ENCODE measurements around the gene ANKS1A. TPM values are rescaled to one million over a fixed set of nuclear protein-coding genes. Genes with fewer than 3 reads are reported as not detected.

The ANKS1A gene
- total RNA-seq, 1 experiment from 2014 or later, result 26.5 TPM

GRCh38 chr6:35048031-35048613 lies 159.1 kb downstream of the ANKS1A start:
- peak overlapping the region; percentile 92 for H2BK12ac ChIP-seq (ENCODE audit: insufficient read length, low read depth, low read length)
- no peak overlapping the region; the same call in 1 of the 2 replicates for H3K4ac ChIP-seq (ENCODE audit: low read depth, low read length)
- no peaks in the 10 kb centered on the region for H3K79me1 ChIP-seq (ENCODE audit: insufficient read depth, low read depth, low read length, poor library complexity, severe bottlenecking)
- H3K23me2 ChIP-seq (ENCODE audit: insufficient read length, low read depth, low read length, poor library complexity, severe bottlenecking), result no peaks in the 10 kb centered on the region
- H4K91ac ChIP-seq (ENCODE audit: insufficient read length, low read depth, low read length), result peak overlapping the region; percentile 7
- H2AK5ac ChIP-seq (ENCODE audit: insufficient read length, low read length), result no peak overlapping the region
- Mint-ChIP-seq H3K36me3 (ENCODE audit: insufficient read depth in 1 of 3, low read depth in 3 of 3) (peaks cover 2 to 6% (median 5%) of the 10 kb centered on the region in 3 experiments; a peak in 4 of 7 replicates), H3K27ac (no peak overlapping the region; a peak in 2 of 7 replicates), H3K27me3 (ENCODE audit: low read depth) (no peaks in the 10 kb centered on the region), H3K4me1 (peaks cover 3% of the 10 kb centered on the region in 2 experiments; a peak in 3 of 4 replicates), H3K4me3 (peak overlapping the region; percentile 11 to 57; a peak in 4 of 5 replicates), H3K9me3 (no peaks in the 10 kb centered on the region)
- no peak overlapping the region for H2BK15ac ChIP-seq (ENCODE audit: low read depth, low read length)
- no peak overlapping the region for H4K8ac ChIP-seq (replicated peaks; ENCODE audit: insufficient read length, low read depth, low read length)
- H4K5ac ChIP-seq (ENCODE audit: insufficient read length, low read depth, low read length), result peak overlapping the region; percentile 91
- H3K4me1 ChIP-seq (ENCODE audit: insufficient read depth, low read length), result peaks cover 21% of the 10 kb centered on the region
- no peak overlapping the region for H2AFZ ChIP-seq (ENCODE audit: low read length)
- H3K27me3 ChIP-seq (ENCODE audit: insufficient read depth, low read length), result no peaks in the 10 kb centered on the region
- no peaks in the 10 kb centered on the region for H3K79me2 ChIP-seq (ENCODE audit: insufficient read depth, low read length)
- no peak overlapping the region for H3K4me2 ChIP-seq (ENCODE audit: insufficient read depth, insufficient read length, low read length)
- H3K56ac ChIP-seq (ENCODE audit: insufficient read length, low read depth, low read length), result no peak overlapping the region
- WGBS (ENCODE audit: extremely low coverage, insufficient read length, low lambda C conversion rate), result no CpG with 5 or more reads among the region's 12 CpGs
- peak overlapping the region; percentile 97 for H3K18ac ChIP-seq (ENCODE audit: insufficient read length, low read depth, low read length)
- no peak overlapping the region for H2BK20ac ChIP-seq (ENCODE audit: low read depth, low read length, poor library complexity, severe bottlenecking)
- no peaks in the 10 kb centered on the region for H3K9me3 ChIP-seq (ENCODE audit: control insufficient read depth, low read depth, low read length)
- TF ChIP-seq CTCF (conservative IDR thresholded peaks at IDR 0.05), result no peak
- peak overlapping the region; percentile 94 for H3K14ac ChIP-seq (ENCODE audit: insufficient read depth, low read length)
- peak overlapping the region; percentile 71 for H2BK120ac ChIP-seq (ENCODE audit: low read depth, low read length, poor library complexity, severe bottlenecking)
- H3K27ac ChIP-seq (ENCODE audit: insufficient read length, low read depth, low read length), result peak overlapping the region; percentile 71
- peak overlapping the region; percentile 31 for H3K9ac ChIP-seq (ENCODE audit: extremely low read depth, insufficient read length, low read length)
- no peaks in the 10 kb centered on the region for H4K20me1 ChIP-seq (ENCODE audit: control insufficient read depth, insufficient read depth, insufficient read length)
- no peak overlapping the region for H3T11ph ChIP-seq (ENCODE audit: low read length)
- no peak overlapping the region for H3K23ac ChIP-seq (ENCODE audit: insufficient read length, low read depth, low read length)
- DNase-seq, result peak; percentile 52
- no peak overlapping the region for H2BK5ac ChIP-seq (ENCODE audit: insufficient read length, low read length)

All from H9 (cell line).